GM12801 (cell line): ENCODE data around the gene SRPRB.

Source experiments
- TF ChIP-seq, protein P1 (sequence below): IDR thresholded peaks from one replicate; pipeline ENCODE4 v1.5.1; 2011; ENCODE audit warnings: control low read depth; ENCODE audit not compliant: insufficient read length; ENCODE audit errors: extremely low read depth

The SRPRB gene

DNA sequence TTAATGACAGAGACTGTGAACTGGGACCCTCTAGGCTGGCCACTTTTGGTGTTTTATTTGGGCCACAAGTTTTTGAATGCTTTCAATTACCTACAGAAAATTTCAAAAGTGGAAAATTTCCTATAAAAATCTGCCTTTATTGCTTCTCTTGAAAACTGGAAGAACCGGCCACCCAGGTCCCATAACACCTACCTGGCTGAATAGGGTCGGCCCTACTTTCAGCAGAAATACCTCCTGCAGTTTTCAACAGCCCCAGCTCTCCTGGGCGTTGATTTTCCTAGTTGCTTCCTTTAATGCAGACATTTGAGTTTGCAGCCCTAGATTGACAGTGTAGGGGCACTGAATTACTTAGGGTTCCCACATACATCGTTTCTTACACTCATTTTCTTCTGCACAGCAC is 719 bp upstream of the SRPRB start:
- TF ChIP-seq, protein P1, sequence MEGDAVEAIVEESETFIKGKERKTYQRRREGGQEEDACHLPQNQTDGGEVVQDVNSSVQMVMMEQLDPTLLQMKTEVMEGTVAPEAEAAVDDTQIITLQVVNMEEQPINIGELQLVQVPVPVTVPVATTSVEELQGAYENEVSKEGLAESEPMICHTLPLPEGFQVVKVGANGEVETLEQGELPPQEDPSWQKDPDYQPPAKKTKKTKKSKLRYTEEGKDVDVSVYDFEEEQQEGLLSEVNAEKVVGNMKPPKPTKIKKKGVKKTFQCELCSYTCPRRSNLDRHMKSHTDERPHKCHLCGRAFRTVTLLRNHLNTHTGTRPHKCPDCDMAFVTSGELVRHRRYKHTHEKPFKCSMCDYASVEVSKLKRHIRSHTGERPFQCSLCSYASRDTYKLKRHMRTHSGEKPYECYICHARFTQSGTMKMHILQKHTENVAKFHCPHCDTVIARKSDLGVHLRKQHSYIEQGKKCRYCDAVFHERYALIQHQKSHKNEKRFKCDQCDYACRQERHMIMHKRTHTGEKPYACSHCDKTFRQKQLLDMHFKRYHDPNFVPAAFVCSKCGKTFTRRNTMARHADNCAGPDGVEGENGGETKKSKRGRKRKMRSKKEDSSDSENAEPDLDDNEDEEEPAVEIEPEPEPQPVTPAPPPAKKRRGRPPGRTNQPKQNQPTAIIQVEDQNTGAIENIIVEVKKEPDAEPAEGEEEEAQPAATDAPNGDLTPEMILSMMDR, result no peak

DNA sequence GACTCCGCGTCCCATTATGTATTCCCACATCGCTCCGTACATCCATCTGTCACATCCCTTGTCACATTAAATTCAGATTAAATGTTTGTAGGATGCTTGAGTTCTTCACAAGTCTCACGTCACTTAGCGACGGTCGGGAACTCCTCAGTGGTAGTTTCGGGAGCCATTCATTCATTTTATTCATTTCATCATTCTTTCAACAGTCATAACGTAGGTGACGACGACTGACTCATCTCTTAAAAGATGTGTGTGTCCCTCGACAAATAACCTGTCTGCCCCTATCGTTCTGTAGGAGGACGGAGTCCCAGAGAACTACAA is 272 bp upstream of the SRPRB start:
- TF ChIP-seq, protein P1, result no peak

DNA sequence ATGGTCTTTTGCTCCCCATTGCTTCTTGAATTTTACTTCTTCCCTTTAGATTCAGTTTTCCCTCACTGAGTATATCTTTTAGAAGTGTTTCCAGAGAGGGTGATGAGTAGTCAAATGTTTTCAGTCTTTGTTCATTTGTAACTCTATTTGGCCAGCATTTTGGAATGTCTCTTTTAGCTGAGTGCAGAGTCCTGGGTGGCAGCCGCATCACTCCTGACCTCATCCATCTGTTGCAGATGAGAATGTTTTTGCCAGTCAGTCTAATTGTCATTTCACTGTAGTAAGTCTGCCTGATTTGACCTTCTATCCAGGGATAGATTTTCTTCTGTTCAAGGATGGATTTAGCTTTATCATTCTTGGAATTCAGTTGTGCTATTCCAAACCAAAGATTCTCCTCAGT is 7.3 kb downstream of the SRPRB start:
- TF ChIP-seq, protein P1, result no peak

DNA sequence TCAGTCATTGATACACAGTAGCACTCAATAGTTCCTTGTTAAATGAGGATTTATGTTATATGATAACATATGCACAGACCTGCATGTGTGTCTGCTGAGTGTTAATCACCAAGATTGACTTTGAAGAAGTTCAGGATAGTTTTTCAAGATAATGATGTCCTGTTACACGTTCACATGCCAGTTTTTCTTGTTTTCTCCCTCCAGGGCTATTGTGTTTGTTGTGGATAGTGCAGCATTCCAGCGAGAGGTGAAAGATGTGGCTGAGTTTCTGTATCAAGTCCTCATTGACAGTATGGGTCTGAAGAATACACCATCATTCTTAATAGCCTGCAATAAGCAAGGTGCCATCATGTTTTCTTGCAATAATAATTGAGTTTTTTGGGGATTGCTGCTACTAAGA is 9.8 kb downstream of the SRPRB start:
- TF ChIP-seq, protein P1, result no peak

DNA sequence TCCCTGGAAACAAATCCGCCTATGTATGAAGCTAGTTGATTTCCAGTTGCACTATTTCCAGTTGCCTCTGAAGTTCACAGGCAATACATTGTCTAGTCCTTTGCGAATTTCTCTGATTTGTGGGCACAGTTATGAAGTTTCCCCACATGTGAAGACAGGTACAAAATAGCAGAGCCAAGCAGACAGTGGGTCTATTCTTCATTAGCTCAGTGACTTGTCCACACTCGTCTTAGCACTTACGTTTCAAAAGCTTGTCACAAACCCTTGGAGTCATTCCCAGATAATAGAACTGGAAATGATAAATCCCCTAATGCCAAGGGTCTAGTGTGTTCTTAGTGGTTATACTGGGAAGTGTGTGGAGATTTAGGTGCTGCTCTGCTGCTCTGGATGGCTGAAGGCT is 14.5 kb downstream of the SRPRB start:
- TF ChIP-seq, protein P1, result no peak

DNA sequence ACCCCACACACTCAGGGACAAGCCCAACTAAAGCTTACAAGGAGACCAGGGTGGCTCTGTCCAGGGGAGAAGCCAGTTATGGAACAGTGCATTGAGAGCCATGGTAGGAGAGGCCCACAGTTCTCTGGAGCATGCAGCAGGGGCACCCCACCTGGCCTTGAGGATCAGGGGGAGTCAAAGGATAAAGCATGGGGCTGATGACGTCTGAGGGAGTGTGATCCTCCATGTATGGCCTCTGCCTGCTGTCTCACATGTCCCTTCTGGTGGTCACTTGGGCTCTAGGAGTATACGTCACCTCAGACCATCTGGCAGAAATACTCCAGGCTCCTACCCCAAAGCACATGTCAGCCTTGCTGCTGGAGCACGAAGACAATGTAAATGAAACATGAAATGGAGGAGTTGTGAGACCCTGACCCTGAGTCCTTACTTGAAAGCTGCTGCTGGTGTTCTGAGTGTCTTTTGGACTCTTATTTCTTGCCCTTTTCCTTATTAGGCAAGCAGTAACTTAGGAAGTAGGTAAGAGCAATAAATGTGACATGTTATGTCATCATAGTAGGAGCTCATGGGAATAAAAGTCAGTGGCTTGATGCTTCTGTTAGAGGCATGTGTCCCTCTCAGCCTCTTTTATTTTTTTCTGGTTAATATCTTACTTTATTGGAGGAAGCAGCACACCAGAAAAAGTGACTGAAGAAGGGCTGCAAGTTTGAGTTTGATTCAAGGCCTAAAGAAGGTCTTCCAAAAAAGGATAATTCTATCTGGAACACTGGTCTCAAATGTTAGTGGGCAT is 15.5 kb downstream of the SRPRB start:
- TF ChIP-seq, protein P1, result no peak

DNA sequence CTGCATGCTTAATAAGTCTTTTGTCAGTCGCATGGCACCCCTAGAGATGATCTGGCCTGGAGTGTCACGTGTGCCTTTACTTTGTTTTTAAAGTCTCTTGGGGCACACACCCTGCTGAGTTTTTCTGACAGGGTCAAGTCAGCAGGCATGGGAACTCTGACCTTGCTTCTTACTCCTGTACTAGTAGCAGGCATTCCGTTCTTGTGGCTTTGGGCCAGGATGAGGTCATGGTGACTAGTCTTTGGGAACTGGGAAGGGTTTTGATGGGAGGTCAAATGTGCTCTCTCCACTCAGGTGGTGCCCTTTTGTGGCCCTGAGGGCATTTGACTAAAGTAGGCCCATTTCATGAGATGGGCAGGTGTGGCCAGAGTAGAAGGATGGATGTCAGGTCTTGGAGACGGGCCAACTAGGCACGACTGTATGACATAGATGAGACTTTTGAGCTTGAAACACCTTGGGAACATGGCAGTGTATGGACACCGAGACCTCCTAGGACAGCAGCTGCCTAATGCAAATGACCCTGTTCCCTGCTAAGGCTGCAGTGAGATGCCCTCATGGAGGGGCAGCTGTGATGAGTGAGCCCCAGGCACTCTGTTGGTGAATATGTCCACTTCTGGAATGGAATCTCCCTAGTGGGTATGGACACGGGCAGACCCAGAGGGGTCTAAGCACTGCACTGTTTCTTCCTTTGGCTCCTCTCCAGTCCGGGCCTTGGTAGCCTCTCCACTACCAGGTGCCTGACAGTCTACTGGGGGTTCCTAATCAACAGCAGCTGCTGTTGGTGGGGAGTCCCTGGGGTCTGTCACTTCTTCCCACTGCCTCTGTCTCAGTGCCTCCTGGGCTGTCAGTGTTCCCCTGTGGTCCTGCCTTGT is 16.4 kb downstream of the SRPRB start:
- TF ChIP-seq, protein P1, result no peak
